ENCODE measurements around the gene RCE1.

- TF ChIP-seq POLR2AphosphoS5 (IDR thresholded peaks at IDR 0.05) (no peak), POLR2A (IDR thresholded peaks at IDR 0.05) (no peak), EP300 (IDR thresholded peaks at IDR 0.05) (no peak)
- TF ChIP-seq, protein P1, sequence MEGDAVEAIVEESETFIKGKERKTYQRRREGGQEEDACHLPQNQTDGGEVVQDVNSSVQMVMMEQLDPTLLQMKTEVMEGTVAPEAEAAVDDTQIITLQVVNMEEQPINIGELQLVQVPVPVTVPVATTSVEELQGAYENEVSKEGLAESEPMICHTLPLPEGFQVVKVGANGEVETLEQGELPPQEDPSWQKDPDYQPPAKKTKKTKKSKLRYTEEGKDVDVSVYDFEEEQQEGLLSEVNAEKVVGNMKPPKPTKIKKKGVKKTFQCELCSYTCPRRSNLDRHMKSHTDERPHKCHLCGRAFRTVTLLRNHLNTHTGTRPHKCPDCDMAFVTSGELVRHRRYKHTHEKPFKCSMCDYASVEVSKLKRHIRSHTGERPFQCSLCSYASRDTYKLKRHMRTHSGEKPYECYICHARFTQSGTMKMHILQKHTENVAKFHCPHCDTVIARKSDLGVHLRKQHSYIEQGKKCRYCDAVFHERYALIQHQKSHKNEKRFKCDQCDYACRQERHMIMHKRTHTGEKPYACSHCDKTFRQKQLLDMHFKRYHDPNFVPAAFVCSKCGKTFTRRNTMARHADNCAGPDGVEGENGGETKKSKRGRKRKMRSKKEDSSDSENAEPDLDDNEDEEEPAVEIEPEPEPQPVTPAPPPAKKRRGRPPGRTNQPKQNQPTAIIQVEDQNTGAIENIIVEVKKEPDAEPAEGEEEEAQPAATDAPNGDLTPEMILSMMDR (IDR thresholded peaks at IDR 0.05) = no peak
Measured at GRCh38 chr11:66841861-66842260, 1.4 kb upstream of the RCE1 start.

Measured in suprapubic skin (tissue), 4 donors.